ENCODE data around the gene UGGT1.
"Not testable (repeated sequence)": the region's sequence is repeated elsewhere in the genome, so short reads cannot be mapped to it uniquely, and the experiment has no call there.

- TF ChIP-seq CTCF (IDR thresholded peaks at IDR 0.05; ENCODE audit: extremely low read depth in 1 of 2, insufficient read depth in 1 of 2, low read depth in 1 of 2, low read length in 2 of 2); MAX (IDR thresholded peaks at IDR 0.05; ENCODE audit: insufficient read depth, insufficient read length): not testable (repeated sequence)
Observed at GRCh38 chr2:128208631-128209324, 117.8 kb downstream of the UGGT1 start.

All from endothelial cell of umbilical vein (primary cell).